AG04450 (cell line): ENCODE measurements around the gene KLHL42. TPM values are rescaled to one million over a fixed set of nuclear protein-coding genes. Genes with fewer than 3 reads are reported as not detected.

ENCODE experiments used
- CTCF ChIA-PET: fragments of 300-600, 350-600 bp; formaldehyde crosslinking; extraction: SDS; loops from one replicate; lab custom pipeline; 2022; ENCODE audit warnings: antibody characterized with exemption, inconsistent platforms; lab: Charles Lee
- POLR2A ChIA-PET: fragments of 350-600 bp; formaldehyde crosslinking; extraction: SDS; loops from one replicate; lab custom pipeline; 2021; ENCODE audit warnings: antibody characterized with exemption, inconsistent platforms; lab: Yijun Ruan, JAX
- DNase-seq: peaks from one replicate; pipeline ENCODE4 v3.0.0-alpha.2; 2011; ENCODE audit warnings: low read depth, low spot score
- H3K27ac ChIP-seq: one replicate; pipeline ENCODE4 v1.5.1; 2012; ENCODE audit warnings: low read depth, low read length, control low read depth
- H3K27me3 ChIP-seq: one replicate; pipeline ENCODE4 v1.6.0; 2012; ENCODE audit warnings: low read length; ENCODE audit not compliant: control insufficient read depth, insufficient read depth
- H3K4me3 ChIP-seq: 2 replicates; pipeline ENCODE4 v1.5.1; 2011; ENCODE audit warnings: mild to moderate bottlenecking, low read depth, low read length, control low read depth
- H3K9me3 ChIP-seq: 2 replicates; pipeline ENCODE4 v1.5.1; 2012; ENCODE audit warnings: low read length; ENCODE audit not compliant: control insufficient read depth, insufficient read depth
- CTCF ChIP-seq: IDR thresholded peaks from 2 replicates; pipeline ENCODE4 v1.5.1; 2011; ENCODE audit warnings: low read depth, low read length, control low read depth, inconsistent platforms
- polyA plus RNA-seq: library from polyadenylated mRNA; depleted of rRNA; stranded (reverse); fragments of >200 nt; gene quantifications from 2 replicates; pipeline ENCODE4 v1.2.3, GENCODE V29; 2011

Gene KLHL42
- polyA plus RNA-seq, 1 experiment: 25.4 TPM

- Histone ChIP-seq H3K9me3 (no peaks in the 10 kb centered on the region), H3K4me3 (no peak overlapping the region), H3K27me3 (no peaks in the 10 kb centered on the region), H3K27ac (no peak overlapping the region)
- POLR2A ChIA-PET: no interaction called here
- no peak for DNase-seq
- CTCF ChIA-PET: no interaction called here
- TF ChIP-seq CTCF: no peak
Measured at GRCh38 chr12:27756670-27757195, 23.3 kb upstream of the KLHL42 start.

- no peak overlapping the region for H3K27ac ChIP-seq
- H3K9me3 ChIP-seq: no peaks in the 10 kb centered on the region
- no peak for DNase-seq
- ChIA-PET CTCF (no interaction called here), POLR2A (interaction anchor here (0.5 kb wide), 1 partner anchor 15 kb away, joined by 5 read pairs; no protein-coding TSS in a partner anchor)
- TF ChIP-seq CTCF: no peak
- H3K27me3 ChIP-seq: no peaks in the 10 kb centered on the region
- no peak overlapping the region for H3K4me3 ChIP-seq
Measured at GRCh38 chr12:27762757-27763156, 17.3 kb upstream of the KLHL42 start.

DNA sequence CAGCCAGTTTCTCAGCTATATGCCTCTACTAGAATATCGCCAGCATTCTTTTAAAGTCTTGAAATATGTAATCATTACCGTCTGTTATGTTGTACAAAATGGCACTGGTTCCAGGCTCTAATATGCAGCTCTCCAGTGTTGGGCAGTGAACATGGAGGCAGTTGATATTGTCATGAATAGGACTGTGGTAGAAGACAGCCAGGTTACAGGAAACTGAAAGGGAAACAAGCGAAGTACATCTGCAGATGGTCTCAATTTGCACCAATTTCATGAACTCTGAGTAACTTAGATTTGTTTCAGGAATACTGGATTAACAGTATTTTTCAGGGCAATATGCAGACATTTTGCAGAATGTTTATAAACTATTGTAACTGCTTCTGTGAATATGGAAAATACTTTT, 13.4 kb upstream of the KLHL42 start:
- DNase-seq: no peak
- no peak for TF ChIP-seq CTCF
- CTCF ChIA-PET: no interaction called here
- no peak overlapping the region for H3K4me3 ChIP-seq
- no peaks in the 10 kb centered on the region for H3K9me3 ChIP-seq
- POLR2A ChIA-PET: no interaction called here
- no peaks in the 10 kb centered on the region for H3K27me3 ChIP-seq
- no peak overlapping the region for H3K27ac ChIP-seq

GRCh38 chr12:27769142-27769673, 10.8 kb upstream of the KLHL42 start:
- no peak for DNase-seq
- CTCF ChIA-PET: no interaction called here
- TF ChIP-seq CTCF: no peak
- Histone ChIP-seq H3K4me3 (no peak overlapping the region), H3K9me3 (no peaks in the 10 kb centered on the region), H3K27ac (no peak overlapping the region), H3K27me3 (no peaks in the 10 kb centered on the region)
- POLR2A ChIA-PET: no interaction called here

DNA sequence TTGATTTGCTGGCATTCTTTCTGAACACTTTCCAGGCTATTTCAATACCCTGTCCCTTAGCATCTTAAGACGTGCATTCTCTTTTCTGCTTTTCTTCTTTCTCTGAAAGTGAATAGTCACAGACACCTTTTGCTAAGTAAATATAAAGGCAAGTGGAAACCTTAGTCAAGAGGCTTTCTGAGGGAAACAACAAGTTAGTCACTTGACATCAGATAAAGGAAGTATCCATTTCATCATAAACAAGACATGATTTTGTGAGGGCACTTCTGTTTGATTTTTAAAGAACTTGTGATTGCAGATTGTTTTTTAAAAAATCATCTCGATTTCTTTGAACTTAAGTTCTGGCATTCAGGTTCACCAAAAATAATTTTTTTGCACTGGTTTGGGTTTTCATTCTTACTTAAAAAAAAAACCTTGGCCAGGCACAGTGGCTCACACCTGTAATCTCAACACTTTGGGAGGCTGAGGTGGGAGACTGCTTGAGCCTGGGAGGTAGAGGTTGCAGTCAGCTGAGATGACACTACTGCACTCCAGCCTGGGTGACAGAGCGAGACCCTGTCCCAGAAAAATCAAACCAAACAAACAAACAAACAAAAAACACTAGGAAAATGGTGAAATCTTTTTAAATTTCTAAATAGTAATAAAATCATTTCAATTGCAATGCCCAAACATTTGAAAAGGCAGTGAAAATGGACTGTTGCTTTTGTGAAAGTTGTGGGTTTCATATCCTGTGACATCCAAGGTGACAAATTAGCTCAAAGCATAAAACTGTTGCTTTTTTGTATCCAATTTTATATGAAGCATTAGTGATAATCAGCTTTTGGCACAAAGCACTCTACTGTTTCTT, 8.3 kb upstream of the KLHL42 start:
- no peak for DNase-seq
- TF ChIP-seq CTCF: no peak
- POLR2A ChIA-PET: interaction anchor here (0.6 kb wide), 1 partner anchor 16 kb away, joined by 4 read pairs; no protein-coding TSS in a partner anchor
- H3K9me3 ChIP-seq: no peaks in the 10 kb centered on the region
- no peak overlapping the region for H3K4me3 ChIP-seq
- H3K27me3 ChIP-seq: no peaks in the 10 kb centered on the region
- CTCF ChIA-PET: no interaction called here
- no peak overlapping the region for H3K27ac ChIP-seq
